ENCODE data around the gene RNF207.

The RNF207 gene

DNA sequence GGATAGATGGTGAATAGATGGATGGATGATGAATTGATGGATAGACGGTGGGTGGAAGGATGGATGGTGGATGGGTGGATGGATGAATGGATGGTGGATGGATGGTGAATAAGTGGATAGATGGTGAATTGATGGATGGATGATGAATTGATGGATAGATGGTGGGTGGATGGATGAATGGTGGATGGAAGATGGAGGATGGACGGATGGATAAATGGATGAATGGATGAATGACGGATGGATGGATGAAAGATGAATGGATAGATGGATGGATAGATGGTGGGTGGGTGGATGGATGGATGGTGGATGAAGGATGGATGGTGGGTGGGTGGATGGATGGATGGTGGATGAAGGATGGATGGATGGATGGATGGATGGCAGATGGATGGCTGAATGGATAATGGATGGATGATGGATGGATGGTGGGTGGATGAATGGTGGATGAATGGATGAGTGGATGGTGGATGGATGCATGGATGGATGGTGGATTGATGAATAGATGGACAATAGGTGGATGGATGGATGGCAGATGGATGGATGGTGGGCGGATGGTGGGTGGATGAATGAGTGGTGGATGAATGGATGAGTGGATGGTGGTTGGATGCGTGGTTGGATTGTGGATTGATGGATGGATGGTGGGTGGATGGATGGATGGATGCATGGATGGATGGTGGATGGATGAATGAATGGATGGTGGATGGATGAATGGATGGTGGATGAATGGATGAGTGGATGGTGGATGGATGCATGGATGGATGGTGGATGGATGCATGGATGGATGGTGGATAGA is 31.1 kb upstream of the RNF207 start:
- no peak for DNase-seq

DNA sequence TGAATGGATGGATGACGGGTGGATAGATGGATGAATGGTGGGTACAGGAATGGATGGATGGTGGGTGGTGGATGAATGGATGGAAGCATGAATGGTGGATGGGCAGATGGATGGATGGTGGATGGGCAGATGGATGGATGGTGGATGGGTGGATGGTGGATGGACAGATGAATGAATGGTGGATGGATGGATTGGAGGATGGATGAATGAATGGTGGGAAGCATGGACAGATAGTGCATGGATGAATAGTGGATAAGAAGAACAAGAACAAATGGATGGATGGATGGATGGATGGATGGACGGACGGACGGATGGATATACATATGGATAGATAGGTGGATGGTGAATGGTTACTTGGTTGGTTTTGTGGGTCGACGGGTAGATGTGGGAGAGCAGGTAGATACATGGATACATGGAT is 30.5 kb upstream of the RNF207 start:
- no peak for DNase-seq

DNA sequence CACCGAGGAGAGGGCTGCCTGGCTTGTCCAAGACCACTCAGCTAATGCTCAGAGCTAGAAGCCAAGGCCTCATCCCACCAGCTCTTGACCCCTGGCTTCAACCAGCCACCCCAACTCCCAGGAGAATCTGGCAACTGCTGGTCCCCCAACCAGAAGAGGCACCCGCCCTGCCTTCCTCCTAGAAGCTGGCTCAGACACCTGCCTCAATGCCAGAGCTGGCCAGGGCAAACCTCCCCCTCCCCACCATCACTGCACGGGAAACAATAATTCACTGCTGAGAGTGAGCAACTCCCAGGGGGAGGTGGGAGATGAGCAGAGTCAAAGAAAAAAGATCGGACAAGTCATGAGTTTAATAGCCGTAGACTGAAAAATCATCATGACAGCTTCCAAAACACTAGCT is 29.1 kb upstream of the RNF207 start:
- DNase-seq = no peak

DNA sequence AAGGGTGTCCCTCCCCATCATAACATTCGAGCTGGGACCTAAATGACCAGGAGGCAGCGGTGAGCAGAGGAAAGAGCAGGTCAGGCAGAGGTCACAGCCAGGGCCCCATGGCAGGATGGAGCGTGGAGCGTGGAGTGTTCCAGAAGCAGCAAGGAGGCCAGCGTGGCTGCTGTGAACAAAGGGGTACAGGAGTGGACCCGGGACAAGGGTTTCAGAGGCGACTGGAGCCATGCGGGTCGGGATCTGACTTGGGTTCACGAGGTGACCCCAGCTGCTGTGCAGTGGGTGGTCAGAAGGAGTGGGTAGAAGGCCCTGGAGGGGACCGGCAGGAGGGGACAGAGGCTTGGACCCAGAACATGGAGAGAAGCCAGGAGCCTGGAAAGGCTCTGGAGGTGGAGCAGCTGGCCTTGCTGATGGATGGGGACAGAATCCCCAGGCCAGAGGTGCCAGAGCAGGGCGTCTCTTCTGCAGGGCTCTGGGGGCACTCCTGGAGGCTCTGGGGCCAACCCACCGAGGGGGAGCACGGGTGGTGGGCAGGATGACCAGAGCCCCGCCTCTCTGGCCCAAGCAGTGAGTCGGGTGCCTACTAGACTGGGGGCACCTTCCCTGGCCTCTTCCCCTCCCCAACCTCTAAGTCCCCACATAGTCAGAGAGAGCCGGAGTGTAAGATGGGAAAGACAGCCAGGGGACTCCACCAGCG is 28.1 kb upstream of the RNF207 start:
- DNase-seq = no peak

DNA sequence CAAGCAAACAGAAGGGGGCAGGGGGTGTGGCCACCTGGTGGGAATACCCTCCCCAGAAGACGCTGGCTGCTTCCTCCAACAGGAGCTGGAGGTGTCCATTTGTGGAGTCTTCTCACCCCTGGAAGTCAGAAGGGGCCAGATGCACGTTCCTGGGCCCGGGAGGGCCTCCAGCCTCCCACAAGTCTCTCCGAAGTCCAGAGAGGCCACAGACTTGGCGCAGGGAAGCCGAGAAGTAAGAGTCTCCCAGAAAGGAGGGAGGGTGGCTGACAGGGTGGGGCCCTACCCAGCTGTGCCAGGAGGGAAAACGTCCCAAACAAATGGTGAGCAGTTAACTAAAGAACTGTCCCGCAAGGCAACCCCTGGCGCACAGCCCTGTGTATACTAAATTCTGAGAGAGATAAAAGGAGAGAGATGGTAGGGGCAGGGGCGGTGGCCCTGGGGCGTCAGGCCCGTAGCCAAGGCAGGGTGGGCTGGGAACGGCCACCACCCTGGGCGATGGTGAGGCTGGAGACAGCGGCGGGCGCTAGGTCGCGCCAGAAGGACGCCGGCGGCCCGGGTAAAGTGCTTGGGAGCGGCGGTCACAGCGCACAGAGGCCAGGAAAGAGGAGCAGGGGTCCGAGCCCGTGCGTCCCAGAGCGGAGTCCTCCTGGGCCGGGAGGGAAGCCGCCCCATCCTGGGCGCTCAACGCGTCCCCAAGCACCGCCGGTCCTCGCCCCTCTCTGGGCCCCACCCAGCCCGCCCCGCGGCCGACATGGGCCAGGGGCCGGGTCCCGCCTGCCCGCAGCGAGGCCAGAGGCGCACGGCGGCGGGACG is 27.0 kb upstream of the RNF207 start:
- DNase-seq = no peak

DNA sequence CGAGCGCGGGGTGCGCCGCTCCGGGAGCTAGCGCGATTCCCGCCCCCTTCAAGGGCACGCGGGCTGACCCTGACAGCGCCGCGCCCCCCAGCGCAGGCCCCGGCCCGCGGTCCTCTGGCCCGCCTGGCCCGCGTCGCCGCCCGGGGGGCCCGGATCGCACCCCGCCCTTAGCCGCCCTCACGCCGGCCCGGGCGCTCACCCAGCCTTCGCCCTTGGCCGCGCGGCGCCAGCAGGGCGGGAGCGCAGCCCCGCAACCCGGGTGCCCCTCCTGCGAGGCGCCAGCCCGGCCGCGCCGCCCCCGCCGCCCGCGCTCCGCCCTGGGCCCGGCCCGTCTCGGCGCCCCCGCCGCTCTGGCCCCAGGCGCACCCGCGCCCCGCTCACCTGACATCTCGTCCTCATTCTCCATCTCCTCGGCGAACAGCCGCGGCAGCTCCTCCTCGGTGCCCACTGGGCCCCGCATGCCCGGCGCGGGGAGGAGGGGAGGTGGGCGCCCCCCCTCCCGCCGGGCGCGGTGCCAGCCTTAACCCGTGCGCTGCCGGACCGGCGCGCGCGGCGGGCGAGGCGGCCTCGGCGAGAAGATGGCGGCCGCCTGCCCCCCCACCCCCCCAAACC is 26.2 kb upstream of the RNF207 start:
- DNase-seq = no peak

DNA sequence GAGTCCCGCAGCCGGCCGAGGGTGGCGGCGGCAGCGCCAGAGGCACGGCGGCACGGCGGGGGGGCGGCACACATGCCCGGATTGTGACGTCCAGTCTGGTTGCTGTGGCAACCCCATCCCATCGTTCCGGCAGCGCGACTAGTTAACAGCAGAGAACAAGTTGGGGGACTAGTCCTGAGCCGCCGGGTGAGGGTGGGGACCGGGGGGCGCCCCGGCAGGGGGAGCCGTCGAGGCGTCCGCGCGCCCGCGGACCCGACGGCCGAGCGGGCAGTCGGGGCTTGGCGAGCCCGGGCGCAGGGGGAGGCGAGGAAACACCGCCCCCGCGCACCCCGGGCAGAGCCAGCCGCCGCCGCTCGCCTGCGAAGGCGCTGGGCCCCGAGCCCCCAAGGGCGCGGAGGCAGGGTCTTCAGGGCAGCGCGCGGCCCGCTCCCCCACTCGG is 25.6 kb upstream of the RNF207 start, which contains the start of gene CHD5:
Gene CHD5 (minus strand): TSS at position 54 of the 439 bp plus-strand sequence. CDS start 298 bp downstream, outside the sequence.
- no peak for DNase-seq

DNA sequence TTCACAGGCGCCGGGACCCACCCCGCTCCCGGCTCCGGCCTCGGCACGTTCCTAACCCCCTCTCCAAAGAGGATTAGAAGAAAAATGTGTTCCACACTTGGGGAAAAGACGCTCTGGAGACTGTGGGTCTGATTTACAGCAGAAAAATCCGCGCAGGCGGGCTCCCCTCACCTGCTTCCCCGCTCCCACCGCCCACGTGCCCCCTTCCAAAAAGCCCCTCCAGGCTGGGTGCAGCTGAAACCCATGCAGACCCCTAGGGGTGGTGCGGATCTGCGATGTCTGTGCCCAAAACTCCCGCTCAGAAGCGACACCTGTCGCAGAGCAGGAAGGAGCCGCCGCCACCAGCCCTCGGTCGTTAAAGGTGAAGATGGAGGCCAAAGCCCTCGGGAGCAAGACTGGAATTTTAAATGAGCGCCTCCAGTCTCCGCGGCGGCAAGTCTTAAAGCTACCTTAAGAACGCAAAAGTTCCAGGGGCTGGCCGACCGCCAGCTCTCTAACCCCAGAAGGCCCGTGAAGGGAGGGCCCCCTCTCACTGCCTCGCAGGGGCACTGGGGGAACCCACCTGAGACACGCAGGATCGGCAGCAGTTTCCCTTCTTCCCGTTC is 25.1 kb upstream of the RNF207 start:
- no peak for DNase-seq

DNA sequence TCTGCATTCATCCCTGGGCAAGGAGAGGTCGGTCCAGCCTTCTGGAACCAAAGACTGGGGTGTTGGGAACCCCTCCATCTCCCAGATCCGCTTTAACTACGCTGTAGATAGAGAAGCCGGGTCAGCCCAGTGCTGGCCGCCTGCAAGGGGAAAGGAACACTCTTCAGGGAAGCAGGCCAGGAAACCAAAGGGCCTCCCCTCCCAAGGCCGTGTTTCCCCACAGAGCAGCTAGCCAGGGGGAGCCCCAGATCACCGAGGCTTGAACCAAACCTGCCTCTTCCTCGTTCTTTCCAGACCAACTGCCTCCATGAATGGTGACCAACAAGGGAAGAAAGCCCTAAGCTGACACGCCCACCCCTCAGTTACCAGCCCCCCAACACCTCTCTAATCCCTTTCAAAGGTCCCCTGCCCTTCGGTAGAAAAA is 24.6 kb upstream of the RNF207 start:
- DNase-seq = no peak

DNA sequence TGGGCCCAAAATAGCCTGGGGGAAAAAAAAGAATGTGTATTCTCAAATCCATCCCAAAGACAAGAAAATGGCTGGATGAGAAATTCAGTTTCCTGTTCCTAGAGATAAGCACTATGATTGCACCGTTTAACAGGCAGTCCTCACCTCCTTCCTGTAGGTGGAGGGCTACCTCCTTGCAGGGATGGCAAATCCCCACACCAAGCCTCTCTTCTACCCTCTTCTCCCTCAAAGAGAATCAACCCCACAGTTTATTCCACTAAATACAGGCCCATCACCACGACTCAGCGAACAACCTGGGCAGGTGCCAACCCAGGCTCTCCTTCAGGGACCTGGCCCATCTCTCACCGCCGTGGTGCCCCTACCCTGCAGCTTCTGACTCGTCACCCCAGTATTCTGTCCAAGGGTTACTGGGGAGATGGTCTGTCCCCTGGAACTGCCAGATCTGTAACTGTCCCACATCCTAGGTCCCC is 22.4 kb upstream of the RNF207 start:
- DNase-seq = no peak

DNA sequence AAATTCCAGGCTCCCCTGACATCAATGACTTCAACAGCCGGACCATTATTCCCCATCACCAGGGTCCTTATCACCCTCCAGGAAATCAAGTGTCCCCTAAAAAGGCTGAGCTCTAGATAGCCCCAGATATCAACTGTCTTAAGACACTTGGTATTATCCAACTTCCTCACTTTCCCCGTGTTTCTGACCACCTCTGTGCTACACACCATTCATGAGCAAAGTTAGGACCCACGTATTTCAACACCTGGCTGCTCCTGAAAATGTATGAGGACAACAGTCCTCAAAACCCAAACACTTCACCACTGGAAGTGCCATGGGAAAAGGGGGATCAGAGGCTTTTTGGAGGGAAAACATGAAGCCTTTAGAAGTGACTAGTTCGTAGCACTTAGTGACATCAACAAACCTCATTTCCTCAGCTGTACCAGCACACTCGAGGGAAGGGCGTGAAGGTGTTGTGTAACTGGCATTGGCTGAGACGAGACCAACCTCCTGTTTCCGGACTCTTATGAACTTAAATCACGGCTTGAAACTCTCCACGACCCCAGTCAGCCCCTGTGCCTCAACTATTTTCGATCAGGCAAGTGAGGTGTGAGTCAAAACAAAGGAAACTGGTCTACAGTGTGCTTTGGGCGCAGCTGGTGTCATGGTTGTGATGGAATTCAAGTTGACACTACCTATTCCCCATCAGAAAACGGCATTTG is 21.7 kb upstream of the RNF207 start:
- DNase-seq = no peak

DNA sequence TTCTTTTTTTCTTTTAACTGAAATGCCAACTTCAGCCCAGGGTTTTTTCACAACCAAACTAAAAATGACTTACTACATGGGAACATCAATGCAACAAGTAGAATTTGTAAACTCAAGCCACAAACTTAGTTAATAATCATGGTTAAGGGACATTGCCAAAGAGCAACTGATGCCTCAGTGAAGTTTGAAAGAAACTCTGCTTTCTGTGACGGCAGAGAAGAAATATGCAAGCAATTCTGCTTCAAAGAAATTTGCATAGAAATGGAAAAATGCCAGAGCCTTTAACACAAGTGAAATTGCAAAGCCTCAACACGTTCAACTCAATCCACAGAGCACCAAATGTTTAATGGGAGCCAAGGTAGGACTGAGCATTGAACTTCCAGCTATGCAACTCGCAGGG is 20.8 kb upstream of the RNF207 start:
- DNase-seq = no peak

DNA sequence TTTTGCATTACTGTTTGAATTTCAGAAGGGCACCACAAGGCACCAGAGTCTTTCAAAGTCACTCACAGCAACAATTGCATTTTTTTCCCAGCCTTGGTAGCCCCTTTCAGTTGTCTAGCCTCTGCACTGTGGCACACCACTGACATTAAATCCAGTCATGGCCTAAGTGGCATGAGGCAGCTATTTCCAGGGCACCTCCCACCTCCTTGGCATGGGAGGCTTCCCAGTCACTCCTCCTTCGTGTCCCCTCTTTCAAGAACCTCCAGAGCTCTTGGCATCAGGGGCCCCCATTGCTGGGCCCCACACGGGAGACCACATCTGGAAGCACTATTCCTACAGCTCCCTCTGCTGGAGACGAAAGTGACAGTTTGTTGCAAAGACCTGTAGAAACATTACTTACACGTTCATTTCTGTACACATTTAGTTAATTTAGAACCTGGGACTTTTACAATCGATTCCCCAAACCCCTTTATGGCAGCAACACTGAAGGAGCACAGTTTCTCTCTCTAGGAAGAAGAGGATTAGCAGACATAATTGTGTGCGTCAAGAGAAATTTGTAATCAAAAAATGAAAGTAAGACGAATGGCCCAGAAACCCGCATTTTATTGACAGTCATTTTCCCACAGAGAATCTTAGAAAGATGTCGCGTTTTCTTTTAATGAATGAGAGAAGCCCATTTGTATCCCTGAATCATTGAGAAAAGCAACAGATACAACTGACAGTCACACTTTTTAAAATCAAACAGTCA is 20.1 kb upstream of the RNF207 start:
- no peak for DNase-seq

DNA sequence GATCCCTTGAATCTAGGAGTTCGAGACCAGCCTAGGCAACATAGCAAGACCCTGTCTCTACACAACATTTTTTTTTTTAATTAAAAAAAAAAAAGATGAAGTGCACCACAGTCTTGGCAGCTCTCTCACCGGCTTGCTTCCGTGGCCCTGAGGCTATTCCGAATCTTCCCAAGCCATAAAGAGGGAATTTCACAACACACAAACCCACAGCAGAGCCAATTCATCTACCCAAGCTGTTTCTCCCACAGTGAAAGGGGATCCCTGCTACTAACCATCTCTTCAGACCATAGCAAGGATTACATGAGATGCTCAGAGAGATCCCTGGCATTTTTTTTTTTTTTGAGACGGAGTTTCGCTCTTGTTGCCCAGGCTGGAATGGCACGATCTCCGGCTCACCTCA is 17.5 kb upstream of the RNF207 start:
- DNase-seq = no peak

DNA sequence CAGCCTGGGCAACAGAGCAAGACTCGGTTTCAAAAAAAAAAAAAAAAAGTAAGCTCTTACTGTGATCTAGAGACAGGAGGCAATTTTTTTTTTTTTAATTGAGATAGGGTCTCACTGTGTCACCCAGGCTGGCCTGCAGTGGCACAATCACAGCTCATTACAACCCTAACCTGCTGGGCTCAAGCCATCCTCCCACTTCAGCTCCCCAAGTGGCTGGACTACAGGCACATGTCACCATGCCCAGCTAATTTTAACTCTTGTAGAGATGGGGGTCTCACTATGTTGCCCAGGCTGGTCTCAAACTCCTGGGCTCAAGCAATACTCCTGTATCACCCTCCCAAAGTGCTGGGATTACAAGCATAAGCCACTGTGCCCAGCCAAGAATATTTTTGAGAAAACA is 14.0 kb upstream of the RNF207 start:
- no peak for DNase-seq

DNA sequence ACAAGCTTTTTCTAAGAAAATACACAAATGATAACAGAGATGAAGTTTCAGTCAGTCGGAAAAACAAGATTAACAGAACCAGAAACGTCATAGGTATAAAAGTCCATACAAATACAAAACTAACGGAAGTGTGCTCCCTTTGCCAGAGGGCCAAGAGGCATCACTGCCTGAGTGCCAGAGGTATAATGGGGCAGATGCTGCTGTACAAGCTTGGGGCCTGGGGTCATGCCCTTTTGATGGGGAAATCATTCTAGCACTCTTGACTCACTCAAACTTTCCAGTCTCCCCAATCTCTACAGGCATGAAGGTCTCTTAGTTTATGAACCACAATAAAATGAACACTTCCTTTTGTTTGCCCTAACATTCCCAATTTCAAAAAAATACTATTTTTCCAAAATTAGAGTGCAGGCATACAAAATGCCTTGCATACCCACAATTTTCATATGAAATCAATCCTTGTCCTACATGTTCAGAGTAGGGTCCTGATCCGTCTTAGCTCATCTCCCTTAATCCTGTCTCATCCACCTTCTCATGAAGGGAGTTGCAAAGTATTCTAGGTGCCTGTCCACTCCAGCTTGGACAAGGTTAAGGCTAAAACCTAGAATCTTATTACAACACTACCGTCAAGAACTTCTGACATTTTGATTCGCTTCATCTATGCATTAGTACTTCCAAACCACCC is 8.0 kb upstream of the RNF207 start:
- no peak for DNase-seq

DNA sequence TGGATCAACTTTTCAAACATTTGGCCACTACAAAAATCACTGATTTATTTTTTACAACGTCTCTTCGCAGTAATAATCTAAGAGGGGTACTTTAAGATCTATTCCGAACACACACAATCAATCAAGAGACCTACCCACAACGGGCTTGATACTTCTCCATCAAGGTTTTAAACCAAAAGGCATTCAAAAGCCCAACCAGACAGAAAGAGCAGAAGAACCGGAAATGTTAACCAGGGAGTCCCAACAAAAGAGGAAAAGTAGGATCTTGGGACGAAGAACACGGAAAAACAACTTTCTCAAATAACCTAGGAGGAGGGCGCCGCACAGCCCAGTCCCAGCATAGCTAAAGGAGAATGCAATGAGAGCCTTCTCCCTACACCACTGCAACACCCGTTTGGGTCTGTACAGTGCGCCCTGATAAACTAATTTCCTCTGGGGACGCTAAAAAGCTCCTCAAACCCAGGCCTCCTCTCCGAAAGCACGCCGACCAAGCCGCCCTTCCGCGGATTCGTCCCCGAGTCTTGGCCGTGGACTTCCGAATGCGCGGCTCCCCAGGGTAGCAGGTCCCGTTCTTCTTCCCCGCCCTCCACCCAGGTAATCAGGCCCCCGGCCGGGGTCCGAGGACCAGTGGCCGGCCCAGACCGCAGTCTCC is 7.1 kb upstream of the RNF207 start:
- DNase-seq = no peak

DNA sequence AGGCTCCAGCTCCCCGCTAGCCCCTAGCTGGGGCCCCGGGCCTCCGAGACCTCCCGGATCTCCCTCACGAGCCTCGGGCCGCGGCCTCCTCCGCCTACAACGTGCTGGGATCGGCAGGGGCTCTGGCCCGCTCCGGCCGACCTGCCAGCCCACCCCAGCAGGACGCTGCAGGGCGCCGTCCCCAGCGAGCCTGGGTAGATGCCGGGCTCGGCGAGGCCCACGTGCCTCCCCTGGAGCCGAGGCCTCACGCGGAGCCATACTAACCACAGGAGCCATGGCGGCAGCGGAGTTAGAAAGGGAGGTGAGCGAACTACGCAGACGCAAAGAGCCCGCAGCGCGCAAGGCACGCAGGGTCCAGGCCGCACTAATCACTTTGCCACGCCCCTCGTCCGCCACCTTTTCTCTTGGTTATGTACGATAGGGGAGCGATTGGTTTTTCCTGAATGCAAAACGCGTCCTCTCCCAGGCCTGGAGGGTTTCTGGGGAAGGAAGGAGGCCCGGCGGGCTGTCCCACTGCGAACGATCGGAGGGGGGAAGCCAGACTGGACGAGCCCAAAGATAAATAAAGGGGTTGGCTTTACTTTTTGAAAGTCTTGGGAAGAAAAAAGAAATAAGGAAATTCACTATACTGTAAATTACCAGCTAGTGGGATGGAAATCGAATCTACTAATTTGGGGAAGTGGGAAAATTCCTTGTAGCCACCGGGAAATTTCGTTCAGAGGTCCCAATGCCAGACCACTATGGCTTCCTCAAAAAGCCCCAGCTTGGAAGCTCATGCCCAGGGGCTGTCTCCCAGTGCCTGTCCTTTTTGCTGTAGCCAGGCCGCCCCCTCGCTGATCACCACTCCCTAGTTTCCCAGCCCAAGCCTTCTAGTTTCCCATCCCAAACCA is 6.4 kb upstream of the RNF207 start, which contains the start of gene RPL22:
Gene RPL22 (minus strand): TSS at position 298 of the 890 bp plus-strand sequence. CDS start 22 bp downstream, at position 276.
- DNase-seq = peak; percentile 86 to 89
